Measurements from ENCODE around the gene KDM1A. TPM values are rescaled to one million over a fixed set of nuclear protein-coding genes. Genes with fewer than 3 reads are reported as not detected.

KDM1A gene
- total RNA-seq, 1 experiment from 2014 or later: 97.1 TPM

DNA sequence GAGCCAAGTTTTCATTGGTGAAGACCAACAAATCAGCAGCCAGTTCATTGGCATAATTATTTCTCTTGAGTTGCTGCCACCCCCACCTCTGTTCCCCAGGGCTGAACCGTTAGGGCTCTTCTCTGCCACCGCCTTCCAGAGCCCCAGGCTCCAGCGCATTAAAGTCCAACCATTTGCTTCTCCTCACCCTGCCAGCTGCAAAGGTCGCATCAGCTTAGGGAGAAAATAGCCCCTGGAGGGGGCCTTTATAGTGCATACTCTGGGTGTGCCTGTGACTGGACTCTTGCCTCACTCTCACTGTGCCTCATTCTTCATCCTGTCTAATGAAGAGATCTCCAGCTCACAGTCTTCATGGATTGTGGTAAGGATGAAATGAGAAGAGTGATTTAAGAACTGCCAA, 50.4 kb downstream of the KDM1A start:
- DNase-seq (ENCODE audit: low spot score): no peak

DNA sequence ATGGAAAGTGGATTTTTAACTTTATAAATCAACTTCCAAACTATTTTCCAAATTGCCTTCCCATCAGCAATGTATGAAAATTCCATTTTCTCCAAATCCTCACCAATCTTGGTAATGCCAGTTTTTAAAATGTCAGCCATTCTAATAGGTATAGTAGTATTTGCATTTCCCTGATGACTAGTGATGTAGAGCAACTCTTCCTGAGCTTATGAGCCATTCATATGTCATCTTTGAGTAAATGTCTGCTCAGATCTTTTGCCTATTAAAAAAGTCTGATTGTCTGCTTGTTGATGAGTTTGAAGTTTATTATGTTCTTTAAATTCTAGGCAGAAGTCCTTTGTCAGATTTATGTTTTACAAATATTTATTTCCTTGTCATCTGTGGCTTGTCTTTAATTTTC, 54.7 kb downstream of the KDM1A start:
- no peak for DNase-seq (ENCODE audit: low spot score)

DNA sequence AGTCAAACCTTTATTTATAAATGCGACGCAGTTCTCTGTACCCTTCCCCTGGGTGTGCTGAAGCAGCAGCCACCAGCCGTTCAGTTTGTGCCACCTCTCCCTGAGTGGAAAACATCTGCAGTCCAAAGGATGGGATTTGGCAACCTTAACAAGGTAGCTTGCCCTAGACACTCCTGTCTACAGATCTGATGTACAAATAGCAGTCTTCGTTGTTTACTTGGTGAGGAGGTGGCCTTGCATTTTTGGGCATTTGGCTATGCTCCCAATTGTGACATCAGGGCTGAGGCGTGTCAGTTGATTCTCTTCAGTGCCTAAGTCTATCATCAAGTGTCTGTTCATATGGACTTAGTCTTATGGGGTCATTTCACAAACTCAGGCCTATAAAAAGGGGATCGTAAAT, 59.8 kb downstream of the KDM1A start:
- DNase-seq (ENCODE audit: low spot score): no peak

DNA sequence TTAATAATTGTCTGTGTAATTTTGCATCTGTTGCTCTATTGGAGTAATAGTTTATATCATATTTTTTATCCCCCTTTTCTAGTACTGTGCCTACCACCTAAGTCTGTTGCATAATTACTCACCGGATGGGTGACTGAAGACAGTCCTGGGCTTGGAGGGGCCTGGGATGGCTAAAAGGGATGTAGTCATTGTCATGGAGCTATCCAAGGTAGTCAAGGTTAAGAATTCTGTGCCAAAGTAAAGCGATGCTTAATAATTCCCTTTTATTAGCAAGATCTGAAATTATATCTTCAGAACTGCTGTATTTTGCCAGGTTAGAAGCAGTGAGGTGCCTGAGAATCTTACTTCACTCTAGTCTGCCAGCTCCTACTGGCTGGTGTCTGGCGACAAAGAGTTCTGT, 61.6 kb downstream of the KDM1A start:
- no peak for DNase-seq (ENCODE audit: low spot score)

DNA sequence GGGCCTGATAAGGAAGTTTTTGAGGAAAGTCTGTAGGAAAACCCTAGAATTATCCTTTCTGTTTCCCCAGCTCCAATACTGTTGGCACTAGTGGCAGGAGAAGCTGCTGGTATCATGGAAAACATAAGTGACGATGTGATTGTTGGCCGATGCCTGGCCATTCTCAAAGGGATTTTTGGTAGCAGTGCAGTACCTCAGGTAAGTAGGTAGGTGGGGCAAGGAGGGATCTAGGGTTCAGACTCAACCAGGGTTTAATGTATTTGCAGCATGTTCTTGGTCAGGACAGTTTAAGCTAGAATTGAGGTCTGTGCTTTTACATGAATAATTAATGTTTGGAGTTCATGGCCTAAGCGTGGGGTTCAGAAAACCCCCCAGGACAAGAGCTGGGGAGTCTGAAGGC, 62.1 kb downstream of the KDM1A start:
- DNase-seq (ENCODE audit: low spot score): no peak

DNA sequence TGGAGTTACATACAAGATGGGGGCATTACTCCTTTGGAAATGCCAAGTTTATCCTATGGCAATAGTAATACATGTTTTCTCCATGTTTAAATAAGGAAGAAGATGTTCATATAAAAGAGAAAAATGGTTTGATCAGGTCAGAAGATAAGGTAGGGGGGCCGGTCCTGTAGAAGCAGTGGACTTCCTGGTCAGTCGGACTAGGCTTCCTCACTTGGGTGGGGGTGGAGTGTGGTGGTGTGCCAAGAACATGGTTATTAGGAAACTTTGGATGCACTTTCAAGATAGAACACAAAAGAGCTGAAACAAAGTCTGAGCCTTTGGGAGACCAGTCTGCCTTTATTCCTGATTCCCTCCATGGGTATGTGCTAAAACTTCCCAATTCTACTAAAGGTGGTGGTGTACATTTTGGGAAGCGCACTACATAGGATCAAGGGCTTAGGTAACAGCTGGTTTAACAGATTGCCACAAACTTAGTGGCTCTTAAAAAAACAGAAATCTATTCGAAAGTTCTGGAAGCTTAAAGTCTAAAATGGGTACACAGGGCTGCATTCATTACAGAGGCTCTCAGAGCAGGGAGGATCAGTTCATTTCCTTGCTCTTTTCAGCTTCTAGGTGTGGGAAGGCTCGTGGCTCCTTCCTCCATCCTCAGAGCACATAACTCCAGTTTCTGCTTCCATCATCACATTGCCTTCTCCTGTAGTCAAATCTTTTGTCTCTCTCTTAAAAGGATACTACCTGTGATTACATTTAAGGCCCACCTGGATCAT, 64.6 kb downstream of the KDM1A start:
- DNase-seq (ENCODE audit: low spot score): no peak

DNA sequence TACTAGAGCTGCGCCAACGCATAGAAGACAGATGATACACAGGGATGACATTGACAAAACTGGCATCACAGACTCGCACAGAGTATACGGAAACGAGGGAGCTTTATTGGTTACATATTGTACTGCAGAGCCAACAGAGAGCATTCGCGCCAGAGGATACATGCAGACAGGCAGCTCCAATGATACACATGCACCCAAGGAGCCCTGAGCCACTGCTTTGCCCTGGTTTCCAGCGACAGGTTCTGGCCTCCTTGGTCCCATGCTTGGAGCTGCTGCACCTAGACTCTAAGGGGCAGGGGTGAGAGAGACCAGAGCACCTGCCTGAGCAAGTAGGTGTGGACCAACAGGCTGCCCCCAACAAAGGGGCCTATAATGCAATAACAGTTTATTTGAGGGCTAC, 65.6 kb downstream of the KDM1A start:
- DNase-seq (ENCODE audit: low spot score): no peak

DNA sequence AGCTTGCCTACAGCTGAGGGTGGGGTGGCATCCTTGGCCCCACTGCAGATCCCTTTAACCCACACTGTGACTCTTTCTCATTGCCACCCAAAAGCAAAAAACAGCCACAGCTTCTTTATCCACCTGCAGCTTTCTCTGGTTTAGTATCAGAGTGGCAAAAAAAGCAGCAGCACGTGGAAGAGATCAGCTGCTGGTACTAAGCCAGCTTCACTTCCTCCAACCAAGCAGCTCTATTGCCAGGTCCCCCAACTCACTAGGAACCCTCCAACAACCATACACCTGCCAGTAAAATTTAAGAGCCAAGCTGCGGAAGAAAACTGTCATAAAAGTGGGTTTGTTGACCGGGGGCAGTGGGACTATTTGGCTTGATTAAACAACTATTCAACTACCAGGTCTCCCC, 66.4 kb downstream of the KDM1A start:
- no peak for DNase-seq (ENCODE audit: low spot score)

DNA sequence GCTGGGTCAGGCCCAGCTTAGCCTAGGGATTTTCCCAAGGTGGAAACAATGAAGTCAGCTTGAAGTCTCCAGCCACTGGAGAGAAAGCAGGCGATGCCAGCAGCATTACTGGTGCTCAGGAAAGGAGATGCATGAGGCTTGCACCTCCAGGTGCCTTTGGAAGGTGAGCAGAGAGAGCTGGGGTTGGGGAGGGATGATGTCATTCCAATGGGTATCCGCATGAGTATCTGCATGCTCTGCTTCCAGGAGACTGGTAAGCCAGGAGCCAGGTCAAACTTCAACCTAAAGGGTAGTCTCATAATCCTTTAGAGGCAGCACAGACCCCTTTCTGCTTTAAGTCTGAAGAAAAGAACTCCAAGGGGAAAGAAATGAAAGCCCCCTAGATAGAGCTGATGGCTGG, 68.8 kb downstream of the KDM1A start:
- DNase-seq (ENCODE audit: low spot score): no peak

DNA sequence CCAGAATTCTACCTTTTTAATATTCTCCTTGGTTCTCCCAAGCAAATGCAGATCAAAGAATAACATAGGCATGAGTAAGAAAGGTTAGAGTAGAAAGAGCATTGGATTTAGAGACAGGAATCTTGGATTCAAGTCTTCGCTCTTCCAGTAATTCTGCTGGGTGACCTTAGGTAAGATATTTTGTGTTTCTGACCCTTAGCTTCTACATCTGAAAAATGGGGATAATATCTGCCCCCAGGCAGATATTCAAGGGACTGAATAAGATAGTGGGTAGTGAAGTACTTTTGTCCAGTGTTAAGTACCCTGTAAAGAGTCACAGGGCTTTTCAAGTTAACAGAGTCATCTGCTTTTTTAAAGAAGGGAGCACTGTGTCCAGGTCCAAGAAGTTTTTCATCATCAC, 70.8 kb downstream of the KDM1A start:
- no peak for DNase-seq (ENCODE audit: low spot score)

DNA sequence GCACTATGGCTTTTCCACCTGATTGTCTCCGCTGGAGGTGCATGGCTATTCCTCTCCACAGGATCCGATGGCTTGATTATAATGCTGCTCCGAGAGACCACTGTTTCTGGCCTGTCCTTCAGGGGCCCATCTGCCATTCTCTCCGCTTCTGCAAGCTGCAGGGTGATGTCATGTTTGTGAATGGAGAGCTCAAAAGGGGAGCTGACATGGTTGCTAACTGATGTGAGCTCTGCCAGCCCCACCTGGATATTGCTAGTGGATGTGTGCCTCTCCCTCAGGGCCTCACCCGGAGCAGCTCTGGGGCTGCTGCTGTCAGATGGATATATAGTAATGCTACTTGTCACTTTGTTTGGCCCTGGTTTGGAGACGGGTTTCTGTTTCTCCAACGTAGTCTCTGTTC, 72.3 kb downstream of the KDM1A start:
- DNase-seq (ENCODE audit: low spot score): no peak

DNA sequence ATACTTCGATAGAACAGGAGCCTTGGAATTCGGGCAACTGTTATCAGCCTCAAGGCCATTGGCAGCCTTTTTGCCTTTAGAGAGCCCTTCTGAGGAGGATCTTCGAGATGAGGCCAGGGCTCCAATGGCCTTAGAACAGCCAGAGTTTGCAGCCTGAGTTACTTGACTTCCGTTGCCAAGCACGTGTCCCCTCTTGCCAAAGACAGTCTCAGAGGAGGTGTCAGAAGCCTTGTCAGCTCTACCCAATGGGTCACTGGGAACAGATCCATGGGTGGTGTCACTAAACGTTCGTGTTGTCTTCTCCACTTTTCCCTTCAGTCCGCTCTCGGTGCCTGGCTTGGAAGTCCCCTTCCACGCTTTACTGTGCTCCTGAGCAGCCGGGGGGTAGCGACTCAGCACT, 73.2 kb downstream of the KDM1A start:
- DNase-seq (ENCODE audit: low spot score): no peak

DNA sequence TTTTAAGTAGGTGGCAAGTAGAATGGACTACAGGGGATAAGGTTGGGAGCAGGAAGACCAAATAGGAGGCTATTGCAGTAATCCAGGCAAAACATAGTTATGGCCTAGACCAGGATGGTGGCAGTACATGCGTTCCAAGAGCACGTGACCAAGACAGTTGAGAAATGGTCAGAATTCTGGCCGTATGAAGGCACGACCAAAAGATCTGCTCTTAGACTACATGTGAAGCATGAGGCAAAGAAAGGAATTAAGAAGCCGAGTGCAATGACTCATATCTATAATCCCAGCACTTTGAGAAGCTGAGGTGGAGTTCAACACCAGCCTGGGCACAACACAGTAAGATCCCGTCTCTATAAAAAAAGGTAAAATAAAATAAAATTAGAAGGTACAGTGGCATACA, 78.0 kb downstream of the KDM1A start:
- DNase-seq (ENCODE audit: low spot score): no peak

DNA sequence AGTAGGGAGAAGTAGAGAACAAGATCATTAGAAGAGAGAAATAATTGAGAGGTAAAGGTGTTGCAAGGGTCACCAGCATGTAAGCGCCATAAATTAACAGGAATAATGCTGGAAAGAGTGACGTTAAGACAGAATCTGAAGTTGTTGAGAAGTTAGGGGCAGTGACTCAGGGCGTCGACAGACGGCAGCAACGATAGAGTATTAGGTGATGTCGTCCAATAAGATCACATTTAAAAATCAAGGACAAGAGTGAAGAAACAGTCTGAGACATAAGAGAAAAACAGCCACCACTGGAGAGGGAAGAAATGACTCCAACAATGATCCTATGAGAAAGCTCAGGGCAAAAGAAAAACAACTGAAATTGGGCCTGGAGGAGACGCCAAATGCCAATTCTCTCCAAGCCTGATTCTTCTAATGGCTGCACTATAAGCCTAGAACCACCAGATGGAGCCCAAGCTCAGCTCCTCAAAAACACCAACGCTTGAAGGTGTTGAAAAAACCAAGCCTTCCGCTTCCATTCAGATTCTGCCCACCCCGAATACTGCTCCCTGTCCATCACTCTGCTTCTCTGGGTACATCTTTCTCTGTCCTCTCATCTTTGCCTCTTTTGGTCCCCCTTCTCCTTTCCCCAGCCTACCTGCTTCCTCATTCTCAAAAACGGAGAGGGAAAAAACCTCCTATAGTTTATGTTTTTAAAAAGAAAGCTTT, 79.3 kb downstream of the KDM1A start:
- peak; percentile 68 for DNase-seq (ENCODE audit: low spot score)

DNA sequence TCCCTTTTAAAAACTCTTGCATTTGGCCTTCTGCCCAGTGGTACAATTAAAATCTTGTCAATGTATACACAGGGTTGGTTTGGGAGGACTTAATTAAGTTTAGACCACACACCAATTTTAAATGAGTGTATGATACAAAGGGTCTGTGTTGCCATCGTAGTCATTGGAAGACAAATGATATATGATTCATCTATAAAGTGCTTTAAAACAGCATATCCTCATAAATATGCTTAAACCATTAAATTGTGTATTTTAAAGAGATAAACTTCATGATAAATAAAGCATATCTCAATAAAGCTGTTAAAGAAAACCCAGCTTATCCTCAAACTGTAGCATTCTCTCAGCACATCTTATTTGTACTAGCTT, 79.9 kb downstream of the KDM1A start:
- no peak for DNase-seq (ENCODE audit: low spot score)

DNA sequence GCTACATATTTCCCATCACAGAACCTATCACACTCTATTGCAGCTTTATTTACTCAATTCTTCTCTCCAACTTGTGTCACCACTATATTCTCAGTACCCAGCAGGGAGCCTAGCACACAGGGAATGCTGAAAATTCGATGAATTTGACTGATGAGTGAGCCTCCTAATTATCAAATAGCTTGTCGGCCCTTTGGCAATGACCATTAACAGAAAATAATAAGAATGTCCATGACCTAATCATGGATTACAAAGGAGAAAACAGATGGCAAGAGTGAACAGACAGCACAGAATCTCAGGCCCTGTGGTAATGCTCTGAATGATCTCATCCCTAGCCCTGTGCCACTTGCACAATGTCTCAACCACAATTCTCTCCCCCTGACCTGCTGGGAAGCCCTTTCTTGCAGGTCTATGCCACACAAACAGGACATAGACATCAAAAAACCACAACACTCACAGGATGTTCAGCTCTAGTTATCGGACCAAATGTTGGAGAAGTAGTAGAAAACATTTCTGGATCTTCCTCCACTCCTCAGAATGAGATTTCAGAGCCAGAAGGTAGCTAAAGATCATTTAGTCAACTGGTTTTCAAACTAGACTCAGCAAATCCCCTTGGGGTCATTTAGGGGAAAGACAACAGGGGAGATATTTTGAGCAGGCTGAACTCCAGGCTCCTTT, 80.9 kb downstream of the KDM1A start:
- DNase-seq (ENCODE audit: low spot score): peak; percentile 87

DNA sequence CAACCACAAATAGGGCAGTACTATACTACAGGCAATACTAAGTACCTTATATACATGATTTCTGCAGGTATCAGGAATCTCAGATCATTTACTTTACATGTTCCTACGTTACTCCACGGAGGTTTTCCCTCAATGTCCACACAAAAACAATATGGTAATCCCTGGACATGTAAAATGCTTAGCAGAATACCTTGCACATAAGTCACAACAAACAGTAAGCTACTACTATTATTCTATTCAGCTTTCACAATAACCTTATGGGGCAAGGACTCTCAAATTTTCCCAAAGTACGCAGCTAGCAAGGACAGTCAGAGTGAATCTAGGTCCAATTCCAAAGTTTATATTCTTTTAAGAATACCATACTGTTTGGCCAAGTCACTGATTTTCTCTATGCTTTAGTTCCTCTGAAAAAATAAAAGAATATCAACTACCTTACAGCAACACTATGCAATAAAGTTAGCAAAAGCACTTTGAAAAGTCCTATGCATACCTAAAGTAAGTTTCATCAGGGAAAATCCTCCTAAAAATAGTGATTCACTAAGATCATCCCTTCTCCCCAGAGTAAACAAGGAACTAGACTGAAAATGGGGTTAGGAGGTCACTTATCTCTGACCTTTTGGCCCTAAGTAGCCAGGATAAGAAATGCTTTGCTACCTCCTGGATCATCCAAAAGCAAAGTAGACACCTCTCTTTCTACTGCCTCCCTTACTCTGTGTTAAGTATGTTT, 82.0 kb downstream of the KDM1A start:
- no peak for DNase-seq (ENCODE audit: low spot score)

DNA sequence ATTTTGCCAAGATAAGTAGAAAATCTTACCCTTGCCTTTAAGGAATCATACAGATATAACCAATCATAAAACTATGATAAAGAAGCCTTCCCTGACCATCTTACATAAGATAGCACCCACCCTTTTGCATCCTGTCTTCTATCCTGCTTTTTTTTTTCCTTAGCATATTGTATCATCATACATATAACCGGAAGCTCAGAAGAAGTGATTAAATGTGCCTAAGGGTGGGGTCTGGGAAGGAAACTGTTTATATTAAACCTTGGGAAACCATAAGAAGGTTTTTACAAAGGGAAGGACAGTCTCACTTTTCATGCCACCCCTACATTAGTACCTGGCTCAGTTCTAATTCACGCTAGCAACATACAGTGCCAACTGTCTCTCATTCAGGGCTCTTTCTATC, 82.6 kb downstream of the KDM1A start:
- no peak for DNase-seq (ENCODE audit: low spot score)

DNA sequence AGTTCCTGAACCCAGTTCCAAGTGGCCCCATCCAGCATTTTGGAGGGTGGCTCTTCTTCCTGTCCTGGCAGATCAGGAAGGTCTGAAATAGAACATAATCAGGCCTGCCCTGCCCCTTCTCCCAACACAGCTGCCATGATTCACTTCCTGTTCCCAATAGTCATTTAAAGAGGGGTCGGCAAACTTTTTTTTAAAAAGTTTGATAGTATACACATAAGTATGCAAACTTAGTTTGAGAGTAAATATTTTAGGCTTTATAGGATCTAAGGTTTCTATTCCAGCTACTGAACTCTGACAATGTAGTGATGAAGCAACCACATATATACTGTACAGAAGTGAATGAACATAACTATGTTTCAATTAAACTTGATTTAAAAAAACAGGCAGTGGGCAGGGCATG, 83.0 kb downstream of the KDM1A start:
- DNase-seq (ENCODE audit: low spot score): peak; percentile 33

DNA sequence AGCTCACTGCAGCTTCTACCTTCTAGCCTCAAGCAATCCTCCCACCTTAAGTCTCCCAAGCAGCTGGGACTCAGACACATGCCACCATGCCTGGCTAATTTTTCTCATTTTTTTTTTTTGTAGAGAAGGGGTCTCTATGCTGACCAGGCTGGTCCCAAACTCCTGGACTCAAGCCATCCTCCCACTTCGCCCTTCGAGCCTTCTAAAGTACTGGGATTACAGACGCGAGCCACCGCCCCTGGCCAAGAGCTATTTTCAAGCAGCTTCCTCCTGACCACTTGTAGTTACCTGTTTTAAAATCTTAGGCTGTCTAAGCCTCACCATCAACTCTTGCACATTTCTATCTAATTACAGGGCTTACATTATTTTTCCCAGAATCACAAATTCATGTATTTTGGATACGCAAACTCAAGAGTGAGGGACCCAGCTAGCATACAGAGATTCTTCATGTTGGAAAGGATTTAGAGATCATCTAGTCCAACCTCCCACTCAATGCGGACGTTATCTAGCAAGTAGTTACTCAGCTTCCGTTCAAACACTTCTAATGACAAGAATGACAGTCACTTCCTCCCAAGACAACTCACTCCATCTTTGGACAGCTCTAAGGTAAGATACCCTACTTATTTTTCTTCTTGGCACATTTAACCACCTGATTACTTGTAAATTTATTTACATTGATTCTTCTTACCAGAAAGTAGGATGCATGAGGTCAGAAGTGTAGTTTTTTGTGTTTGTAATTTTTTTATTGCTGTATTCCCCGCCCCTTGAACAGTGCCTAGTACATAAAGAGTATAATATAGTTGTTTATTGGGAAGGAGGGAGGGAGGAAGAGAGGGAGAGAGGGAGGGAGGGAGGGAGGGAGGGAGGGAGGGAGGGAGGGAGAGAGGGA, 84.0 kb downstream of the KDM1A start:
- DNase-seq (ENCODE audit: low spot score): peak; percentile 30

DNA sequence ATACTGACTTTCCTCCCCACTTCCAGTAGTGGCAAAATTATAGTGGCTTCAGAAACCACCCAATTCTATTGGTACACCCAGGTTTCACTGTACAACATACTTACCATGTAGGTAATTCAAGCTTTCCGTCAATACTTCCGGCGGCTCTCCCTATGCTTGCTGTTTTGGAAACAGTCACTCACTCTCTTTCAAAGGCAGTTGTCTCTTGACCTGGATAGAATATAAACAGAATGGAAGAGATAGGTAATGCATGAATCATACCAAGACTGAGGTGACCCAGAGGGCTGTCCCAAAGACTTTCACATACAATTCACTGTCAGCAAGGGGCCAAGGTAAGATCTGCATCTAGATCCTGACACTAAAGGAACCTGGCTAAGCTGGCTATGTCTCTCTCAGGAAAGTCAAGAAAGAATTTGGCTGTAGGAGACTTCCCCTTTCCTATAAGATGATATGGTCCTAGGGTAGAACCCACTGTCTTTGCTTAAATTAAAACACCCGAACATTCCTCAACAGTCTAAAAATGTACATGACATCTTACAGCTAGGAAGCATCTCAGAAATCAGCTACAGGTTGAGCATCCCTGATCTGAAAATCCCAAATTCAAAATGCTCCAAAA, 89.8 kb downstream of the KDM1A start:
- DNase-seq (ENCODE audit: low spot score): no peak

All from H4 (cell line).